Measurements from ENCODE around the gene LGR4.

GRCh38 chr11:27456140-27456794 lies 16.3 kb downstream of the LGR4 start:
- TF ChIP-seq GATA3 (IDR thresholded peaks at IDR 0.05; ENCODE audit: low read depth, low read length) (no peak), GATA2 (IDR thresholded peaks at IDR 0.05; ENCODE audit: low read depth, low read length) (no peak)
